ENCODE results near the gene KLF5.

KLF5 gene

GRCh38 chr13:73070451-73071098 lies 11.8 kb downstream of the KLF5 start:
- Histone ChIP-seq H3K4me3 (ENCODE audit: low read length) (no peak overlapping the region), H3K27me3 (replicated peaks; ENCODE audit: insufficient read depth, low read length) (no peaks in the 10 kb centered on the region), H3K4me1 (ENCODE audit: low read length) (peaks cover 5% of the 10 kb centered on the region; the same call in 1 of the 2 replicates), H3K9me2 (replicated peaks; ENCODE audit: insufficient read depth, low read length) (no peaks in the 10 kb centered on the region), H3K4me2 (ENCODE audit: low read depth, low read length) (no peak overlapping the region), H2AFZ (ENCODE audit: low read length) (no peak overlapping the region), H3K79me2 (ENCODE audit: low read length) (no peaks in the 10 kb centered on the region), H3K36me3 (replicated peaks; ENCODE audit: insufficient read depth, low read length) (no peaks in the 10 kb centered on the region), H3K27ac (ENCODE audit: low read length) (no peak overlapping the region), H3F3A (ENCODE audit: insufficient read depth, low read length) (no peaks in the 10 kb centered on the region), H4K20me1 (ENCODE audit: insufficient read depth, low read length) (no peaks in the 10 kb centered on the region), H3K9me3 (replicated peaks; ENCODE audit: insufficient read depth, low read length) (no peaks in the 10 kb centered on the region), H3K9ac (ENCODE audit: low read length) (no peak overlapping the region)
- DNase-seq: no peak
- TF ChIP-seq EZH2phosphoT487 (IDR thresholded peaks at IDR 0.05; ENCODE audit: low read length) (no peak), CTCF (IDR thresholded peaks at IDR 0.05; ENCODE audit: low read length) (no peak), EZH2 (optimal IDR thresholded peaks at IDR 0.05; ENCODE audit: low read depth, low read length) (no peak)

GRCh38 chr13:73072239-73072900 lies 13.6 kb downstream of the KLF5 start:
- Histone ChIP-seq H3K79me2 (ENCODE audit: low read length) (no peaks in the 10 kb centered on the region), H3K27me3 (replicated peaks; ENCODE audit: insufficient read depth, low read length) (no peaks in the 10 kb centered on the region), H3K36me3 (replicated peaks; ENCODE audit: insufficient read depth, low read length) (no peaks in the 10 kb centered on the region), H3K9ac (ENCODE audit: low read length) (no peak overlapping the region), H3K4me3 (ENCODE audit: low read length) (no peak overlapping the region), H3K9me3 (replicated peaks; ENCODE audit: insufficient read depth, low read length) (no peaks in the 10 kb centered on the region), H2AFZ (ENCODE audit: low read length) (no peak overlapping the region), H3K4me1 (ENCODE audit: low read length) (peaks cover 5% of the 10 kb centered on the region; the same call in 1 of the 2 replicates), H3F3A (ENCODE audit: insufficient read depth, low read length) (no peaks in the 10 kb centered on the region), H4K20me1 (ENCODE audit: insufficient read depth, low read length) (no peaks in the 10 kb centered on the region), H3K4me2 (ENCODE audit: low read depth, low read length) (no peak overlapping the region), H3K9me2 (replicated peaks; ENCODE audit: insufficient read depth, low read length) (no peaks in the 10 kb centered on the region), H3K27ac (ENCODE audit: low read length) (no peak overlapping the region)
- DNase-seq: no peak
- TF ChIP-seq EZH2 (optimal IDR thresholded peaks at IDR 0.05; ENCODE audit: low read depth, low read length) (no peak), CTCF (IDR thresholded peaks at IDR 0.05; ENCODE audit: low read length) (no peak)

GRCh38 chr13:73073050-73073449 lies 14.2 kb downstream of the KLF5 start:
- H3K4me1 ChIP-seq (ENCODE audit: low read length): peaks cover 5% of the 10 kb centered on the region; the same call in 1 of the 2 replicates
- no peaks in the 10 kb centered on the region for H4K20me1 ChIP-seq (ENCODE audit: insufficient read depth, low read length)
- no peak overlapping the region for H3K4me2 ChIP-seq (ENCODE audit: low read depth, low read length)
- H3K4me3 ChIP-seq (ENCODE audit: low read length): no peak overlapping the region
- H2AFZ ChIP-seq (ENCODE audit: low read length): no peak overlapping the region
- no peaks in the 10 kb centered on the region for H3K79me2 ChIP-seq (ENCODE audit: low read length)
- H3K36me3 ChIP-seq (replicated peaks; ENCODE audit: insufficient read depth, low read length): no peaks in the 10 kb centered on the region
- no peak overlapping the region for H3K9ac ChIP-seq (ENCODE audit: low read length)
- H3K9me3 ChIP-seq (replicated peaks; ENCODE audit: insufficient read depth, low read length): no peaks in the 10 kb centered on the region
- no peaks in the 10 kb centered on the region for H3F3A ChIP-seq (ENCODE audit: insufficient read depth, low read length)
- no peaks in the 10 kb centered on the region for H3K27me3 ChIP-seq (replicated peaks; ENCODE audit: insufficient read depth, low read length)
- no peaks in the 10 kb centered on the region for H3K9me2 ChIP-seq (replicated peaks; ENCODE audit: insufficient read depth, low read length)
- no peak for TF ChIP-seq EZH2 (optimal IDR thresholded peaks at IDR 0.05; ENCODE audit: low read depth, low read length)
- TF ChIP-seq CTCF (IDR thresholded peaks at IDR 0.05; ENCODE audit: low read length): no peak
- TF ChIP-seq EZH2phosphoT487 (IDR thresholded peaks at IDR 0.05; ENCODE audit: low read length): no peak
- H3K27ac ChIP-seq (ENCODE audit: low read length): no peak overlapping the region
- no peak for DNase-seq

Measured in MM.1S (cell line).